HK-2 (cell line): ENCODE measurements around the gene RASA3.

Experiments
- DNase-seq: peaks from one replicate; pipeline ENCODE4 v3.0.0-alpha.2; 2018; ENCODE audit not compliant: unreplicated experiment

The RASA3 gene

GRCh38 chr13:114054830-114055439 is 77.5 kb downstream of the RASA3 start:
- no peak for DNase-seq

DNA sequence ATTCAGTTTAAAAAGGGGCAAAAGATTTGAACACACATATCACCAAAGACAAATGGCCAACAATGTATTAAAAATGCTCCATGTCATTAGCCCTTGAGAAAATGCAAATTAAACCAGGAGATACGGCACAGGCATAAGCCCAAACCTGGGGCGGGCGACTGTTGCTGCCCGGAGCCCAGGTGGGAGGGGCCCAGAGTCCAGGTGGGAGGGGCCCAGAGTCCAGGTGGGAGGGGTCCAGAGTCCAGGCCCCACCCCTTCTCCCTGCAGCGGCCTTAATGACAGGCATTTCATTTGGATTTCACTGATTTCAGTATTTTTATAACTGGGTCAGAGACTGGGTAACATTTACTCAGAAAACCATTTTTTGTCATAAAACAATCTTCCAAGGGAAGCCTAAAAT is 78.2 kb downstream of the RASA3 start:
- DNase-seq, result no peak

DNA sequence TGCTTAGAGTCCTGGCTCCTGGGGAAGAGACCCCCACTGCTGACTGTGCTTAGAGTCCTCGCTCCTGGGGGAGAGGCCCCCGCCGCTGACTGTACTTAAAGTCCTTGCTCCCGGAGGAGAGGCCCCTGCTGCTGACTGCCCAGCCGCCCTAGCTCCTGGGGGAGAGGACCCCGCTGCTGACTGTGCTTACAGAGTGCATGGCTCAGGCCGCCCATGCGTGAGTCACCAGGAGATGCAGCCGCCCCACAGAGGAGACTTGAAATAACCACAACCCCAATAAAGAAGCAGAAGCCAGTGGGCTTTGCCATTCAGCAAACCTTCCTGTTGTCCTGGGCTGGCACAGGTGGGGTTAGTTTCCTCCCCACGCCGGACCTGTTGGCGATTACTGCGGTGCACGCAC is 79.4 kb downstream of the RASA3 start:
- no peak for DNase-seq

DNA sequence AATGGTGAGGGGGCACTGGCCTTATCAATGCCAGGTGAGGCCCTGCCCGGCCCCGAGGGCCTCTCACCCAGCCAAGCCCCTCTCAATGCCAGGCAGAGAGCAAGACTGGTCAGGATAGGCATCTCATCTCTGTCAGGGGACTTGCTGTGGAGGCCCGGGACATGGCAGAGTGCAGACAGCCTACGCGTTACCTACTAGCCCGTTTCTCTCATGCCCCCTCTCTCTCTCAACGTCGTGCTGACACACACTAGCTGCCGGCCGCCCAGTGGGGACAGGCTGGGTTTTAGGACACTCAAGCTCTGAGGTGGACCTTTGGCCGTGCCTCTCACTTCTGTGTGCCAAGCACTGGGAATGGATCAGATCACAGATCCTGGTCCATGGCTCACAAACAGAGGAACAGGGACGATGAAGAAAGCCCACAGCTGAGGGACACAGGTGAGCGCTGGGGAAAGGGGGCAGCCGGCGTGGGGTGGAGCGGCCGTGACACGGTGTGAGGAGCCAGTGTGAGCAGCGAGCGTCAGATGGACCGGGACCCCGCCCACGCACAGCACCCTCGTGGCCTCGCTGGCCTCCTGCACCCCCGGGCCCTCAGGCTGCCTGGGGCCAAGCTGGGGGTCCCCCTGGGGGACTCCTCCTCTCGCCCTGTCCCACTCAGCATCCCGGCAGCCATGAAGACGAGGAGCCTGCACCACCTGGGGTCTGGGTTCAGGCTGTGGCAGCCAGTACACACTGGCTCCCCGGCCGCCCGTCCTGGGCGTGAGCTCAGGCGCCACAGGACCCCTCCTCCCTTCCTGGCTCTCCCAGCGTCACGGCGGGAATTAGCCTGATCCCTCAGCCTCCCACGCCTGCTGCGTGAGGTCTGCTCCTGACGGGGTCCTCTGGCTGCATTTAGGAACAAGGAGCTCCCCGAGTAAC is 81.6 kb downstream of the RASA3 start:
- DNase-seq, result no peak

GRCh38 chr13:114049626-114050101 is 82.8 kb downstream of the RASA3 start:
- no peak for DNase-seq

- no peak for DNase-seq
Measured at GRCh38 chr13:114049026-114049425, 83.4 kb downstream of the RASA3 start.

DNA sequence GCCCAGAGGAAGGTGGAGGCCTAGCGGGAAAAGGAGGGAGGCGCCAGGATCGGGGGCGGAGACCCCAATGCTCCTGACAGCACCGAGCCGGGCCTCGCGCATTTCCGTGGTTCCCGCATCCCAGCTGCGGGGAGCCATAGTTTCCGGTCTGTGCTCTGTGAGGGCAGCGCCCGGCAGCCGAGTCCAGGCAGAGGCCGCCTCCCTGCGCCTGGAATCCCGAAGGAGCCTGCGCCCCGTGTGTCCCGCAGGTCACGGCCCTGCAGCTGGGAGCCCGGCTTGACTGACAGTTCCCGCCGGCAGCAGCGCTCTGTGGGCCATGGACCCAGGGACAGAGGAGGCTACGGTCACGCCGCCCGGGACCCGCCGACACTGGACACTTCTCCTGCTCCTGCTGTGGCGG is 84.0 kb downstream of the RASA3 start:
- DNase-seq, result no peak

DNA sequence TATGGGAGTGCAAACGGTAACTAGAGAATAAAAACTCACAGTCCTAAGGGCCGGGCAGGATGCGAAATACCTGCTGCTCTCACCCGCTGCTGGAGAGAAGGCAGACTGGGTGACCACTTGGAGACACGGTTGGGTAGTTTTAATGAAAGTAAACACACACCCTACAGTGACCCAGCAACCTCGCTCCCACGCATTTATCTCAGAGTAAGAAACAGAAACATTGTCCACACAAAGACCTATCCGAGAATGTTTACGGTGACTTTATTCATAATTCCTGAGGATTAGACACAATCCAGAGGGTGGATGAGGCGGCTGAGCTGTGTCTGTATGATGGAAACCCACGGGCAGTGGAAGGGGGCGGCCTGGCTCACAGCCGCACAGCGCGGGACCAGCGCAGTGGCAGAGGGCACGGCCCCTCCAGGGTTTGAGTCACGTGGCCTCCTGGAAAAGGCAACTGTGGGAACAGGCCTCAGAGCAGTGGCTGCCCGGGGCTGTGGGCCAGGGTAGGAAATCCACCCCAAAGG is 85.0 kb downstream of the RASA3 start:
- DNase-seq, result no peak

DNA sequence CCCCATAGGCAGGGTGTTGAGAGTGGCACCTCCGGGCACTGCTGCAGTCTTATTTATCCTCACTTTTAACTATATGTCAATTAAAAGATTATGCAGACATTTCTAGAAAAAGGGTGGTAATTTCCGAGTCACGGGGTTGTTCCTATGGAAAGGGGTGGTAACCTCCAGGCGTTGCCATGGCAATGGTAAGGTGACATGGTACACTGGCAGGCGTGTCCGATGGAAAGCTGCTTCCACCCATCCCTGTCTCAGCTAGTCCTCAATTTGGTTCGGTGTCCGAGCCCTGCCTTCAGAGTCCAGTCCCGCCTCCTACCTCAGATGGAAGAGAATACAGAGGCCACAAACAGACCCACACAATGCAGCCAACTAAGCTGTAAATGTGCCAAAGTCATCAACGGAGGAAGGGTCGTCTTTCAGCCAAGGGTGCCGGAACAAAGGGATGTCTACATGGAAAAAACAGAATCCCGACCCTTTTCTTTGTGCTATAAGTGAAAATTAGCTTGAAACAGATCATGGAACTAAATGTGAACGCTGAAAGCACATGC is 85.9 kb downstream of the RASA3 start:
- no peak for DNase-seq

GRCh38 chr13:114045113-114045735 is 87.2 kb downstream of the RASA3 start:
- DNase-seq, result no peak

GRCh38 chr13:114044486-114044885 is 87.9 kb downstream of the RASA3 start:
- no peak for DNase-seq

GRCh38 chr13:114043421-114044053 is 88.9 kb downstream of the RASA3 start:
- DNase-seq, result no peak

DNA sequence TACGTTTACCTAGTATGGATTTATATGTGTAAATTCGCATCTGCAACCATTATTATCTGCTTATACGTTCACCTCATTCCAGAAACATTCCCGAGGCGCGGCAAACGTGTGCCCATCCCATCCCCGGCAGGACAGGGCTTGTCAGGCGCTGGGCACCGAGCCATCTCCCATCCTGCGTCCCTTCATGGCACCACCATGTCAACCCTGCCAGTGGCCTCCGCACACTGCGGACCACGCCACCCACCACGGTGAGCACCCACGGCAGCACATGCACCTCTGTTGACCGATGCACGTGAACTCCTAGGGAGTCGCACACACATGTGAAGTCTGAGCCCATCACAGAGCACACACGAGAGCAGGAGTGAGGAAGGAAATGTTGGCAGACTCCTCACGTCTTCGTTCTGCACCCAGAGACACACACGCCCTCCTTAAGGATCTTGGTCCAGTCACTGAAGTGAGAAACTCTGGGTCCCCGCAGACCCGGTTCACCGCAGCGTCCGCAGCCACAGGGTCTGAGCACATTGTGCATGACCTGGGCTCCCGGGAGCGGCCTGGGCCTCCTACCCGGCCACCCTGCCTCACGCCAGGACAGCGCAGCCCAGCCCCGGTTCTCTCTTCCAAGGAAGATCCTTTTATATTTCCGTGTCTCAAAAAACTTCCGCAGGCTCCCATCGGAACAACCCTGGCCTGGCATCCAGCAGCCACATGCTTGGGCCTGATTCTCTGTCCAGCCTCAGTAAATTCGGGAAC is 90.2 kb downstream of the RASA3 start:
- DNase-seq, result no peak

GRCh38 chr13:114041493-114041892 is 90.9 kb downstream of the RASA3 start:
- no peak for DNase-seq

DNA sequence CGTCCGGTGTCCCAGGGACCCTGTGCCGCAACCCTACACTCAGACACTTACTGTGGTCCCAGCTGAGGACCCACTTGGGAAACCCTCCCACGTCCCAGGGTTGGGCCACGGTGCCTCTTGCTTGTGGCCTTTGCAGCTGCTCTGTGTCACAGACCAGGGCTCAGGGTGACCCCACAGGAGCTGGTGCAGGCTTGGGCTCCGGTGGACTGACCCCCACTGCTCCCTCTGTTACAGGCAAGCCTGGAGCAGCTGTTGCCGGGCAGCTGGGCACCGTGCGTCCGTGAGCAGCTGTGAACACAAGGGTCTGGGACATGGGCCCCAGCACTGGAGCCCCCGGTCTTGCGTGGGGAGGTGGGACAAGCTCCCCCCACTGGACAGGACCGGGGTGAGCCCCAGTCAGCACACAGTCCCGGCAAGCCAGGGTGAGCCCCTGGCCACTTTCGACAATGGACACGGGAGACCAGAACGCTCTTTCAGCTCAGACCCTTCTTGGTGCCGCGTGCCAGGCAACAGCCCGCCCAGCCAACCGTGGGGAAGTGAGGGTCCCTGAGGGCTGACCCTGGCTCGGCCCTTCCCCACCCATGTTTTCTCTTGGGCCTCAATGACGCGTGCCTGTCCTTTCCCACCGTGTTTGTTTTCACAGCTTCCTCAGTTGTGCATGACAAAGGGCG is 92.8 kb downstream of the RASA3 start:
- DNase-seq, result no peak

DNA sequence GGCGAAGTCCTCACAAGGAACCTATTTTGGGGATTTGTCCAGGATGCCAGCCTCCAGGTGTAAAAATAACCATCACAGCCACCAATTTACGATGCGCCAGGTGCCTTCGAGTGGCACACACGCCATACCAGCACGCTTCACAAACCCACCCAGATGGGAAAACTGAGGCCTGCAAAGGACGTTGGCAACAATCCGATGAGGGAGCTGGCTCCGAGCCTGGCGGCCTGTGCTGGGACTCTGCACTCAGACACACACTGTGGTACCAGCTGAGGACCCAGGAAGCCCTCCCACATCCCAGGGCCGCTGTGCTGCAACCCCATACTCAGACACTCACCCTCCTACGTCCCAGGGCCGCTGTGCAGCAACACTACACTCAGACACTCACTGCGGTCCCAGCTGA is 93.5 kb downstream of the RASA3 start:
- DNase-seq, result no peak

GRCh38 chr13:114038211-114038613 is 94.2 kb downstream of the RASA3 start:
- no peak for DNase-seq

GRCh38 chr13:114037674-114038073 is 94.7 kb downstream of the RASA3 start:
- DNase-seq, result no peak

DNA sequence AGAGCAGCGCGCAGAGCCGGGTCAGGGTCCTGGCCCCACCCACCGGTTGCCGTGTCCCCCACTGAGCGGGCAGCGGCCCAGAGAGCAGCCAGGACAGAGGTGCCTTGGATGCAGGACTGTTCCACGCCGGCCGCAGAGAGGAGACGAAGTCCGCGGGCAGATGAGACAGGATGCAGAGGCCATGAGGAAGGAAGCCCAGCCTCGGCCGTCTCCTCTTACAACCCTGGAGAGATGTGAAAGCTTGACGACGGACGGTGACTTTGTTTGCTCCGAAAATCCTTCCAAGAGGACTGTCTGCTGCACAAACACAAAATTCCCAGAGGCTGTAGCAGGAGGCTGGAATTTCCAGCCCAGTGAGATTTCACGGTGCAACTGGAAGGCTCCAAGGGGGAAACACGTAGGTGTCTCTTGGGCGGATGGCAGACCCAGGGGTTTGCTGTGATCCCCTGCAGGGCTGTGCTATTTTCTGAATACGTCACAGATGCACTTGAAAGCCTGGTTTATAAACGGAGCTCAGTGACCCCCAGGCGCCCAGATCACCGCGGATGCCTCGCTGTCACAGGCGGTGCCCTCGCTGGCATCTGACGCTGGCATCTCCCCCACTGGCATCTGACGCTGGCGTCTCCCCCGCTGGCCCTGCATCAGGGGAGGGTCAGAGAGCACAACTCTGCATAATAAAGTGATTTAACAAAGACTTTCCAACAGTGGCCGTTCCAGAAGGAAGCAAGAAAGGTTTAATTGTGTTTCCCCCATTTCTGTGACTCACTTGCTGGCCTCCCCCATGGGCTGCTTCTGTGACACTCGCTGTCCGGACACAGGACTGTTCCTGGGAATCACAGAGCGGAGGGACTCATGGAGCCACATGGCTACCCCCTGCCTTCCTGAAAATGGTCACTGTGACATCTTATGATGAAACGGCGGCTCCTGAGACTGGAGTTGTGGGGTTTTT is 96.6 kb downstream of the RASA3 start:
- no peak for DNase-seq
